Brain pericyte (primary cell): ENCODE data around the gene CPN2.

ENCODE experiments used
- DNase-seq: peaks from one replicate; pipeline ENCODE4 v3.0.0-alpha.2; 2012; ENCODE audit warnings: low read depth, low spot score

Gene CPN2

GRCh38 chr3:194328053-194328657 is 23.0 kb downstream of the CPN2 start:
- DNase-seq = no peak

- DNase-seq = no peak
Measured at GRCh38 chr3:194327218-194328052, 23.7 kb downstream of the CPN2 start.

GRCh38 chr3:194326968-194327217 is 24.2 kb downstream of the CPN2 start:
- no peak for DNase-seq

GRCh38 chr3:194326192-194326967 is 24.7 kb downstream of the CPN2 start:
- no peak for DNase-seq

- DNase-seq = no peak
Measured at GRCh38 chr3:194325424-194326153, 25.5 kb downstream of the CPN2 start.

- no peak for DNase-seq
Measured at GRCh38 chr3:194324823-194325327, 26.3 kb downstream of the CPN2 start.

GRCh38 chr3:194323785-194324735 is 27.1 kb downstream of the CPN2 start:
- DNase-seq = no peak

- DNase-seq = no peak
Measured at GRCh38 chr3:194322678-194323211, 28.4 kb downstream of the CPN2 start.

- DNase-seq = no peak
Measured at GRCh38 chr3:194321693-194322640, 29.2 kb downstream of the CPN2 start.

GRCh38 chr3:194320744-194321243 is 30.3 kb downstream of the CPN2 start:
- DNase-seq = no peak

- no peak for DNase-seq
Measured at GRCh38 chr3:194320100-194320499, 31.0 kb downstream of the CPN2 start.

GRCh38 chr3:194318511-194319161 is 32.5 kb downstream of the CPN2 start:
- no peak for DNase-seq

- no peak for DNase-seq
Measured at GRCh38 chr3:194316918-194317317, 34.2 kb downstream of the CPN2 start.

GRCh38 chr3:194315965-194316361 is 35.2 kb downstream of the CPN2 start:
- no peak for DNase-seq

GRCh38 chr3:194315088-194315964 is 35.8 kb downstream of the CPN2 start:
- peak; percentile 41 for DNase-seq

GRCh38 chr3:194314388-194315068 is 36.6 kb downstream of the CPN2 start:
- no peak for DNase-seq
